Left forelimb (tissue), 1 donor: ENCODE data around the gene HIPK2.

Experiments used
- DNase-seq: peaks from one replicate; pipeline ENCODE4 v3.0.0-alpha.2; 2018; ENCODE audit warnings: low spot score

HIPK2 gene

DNA sequence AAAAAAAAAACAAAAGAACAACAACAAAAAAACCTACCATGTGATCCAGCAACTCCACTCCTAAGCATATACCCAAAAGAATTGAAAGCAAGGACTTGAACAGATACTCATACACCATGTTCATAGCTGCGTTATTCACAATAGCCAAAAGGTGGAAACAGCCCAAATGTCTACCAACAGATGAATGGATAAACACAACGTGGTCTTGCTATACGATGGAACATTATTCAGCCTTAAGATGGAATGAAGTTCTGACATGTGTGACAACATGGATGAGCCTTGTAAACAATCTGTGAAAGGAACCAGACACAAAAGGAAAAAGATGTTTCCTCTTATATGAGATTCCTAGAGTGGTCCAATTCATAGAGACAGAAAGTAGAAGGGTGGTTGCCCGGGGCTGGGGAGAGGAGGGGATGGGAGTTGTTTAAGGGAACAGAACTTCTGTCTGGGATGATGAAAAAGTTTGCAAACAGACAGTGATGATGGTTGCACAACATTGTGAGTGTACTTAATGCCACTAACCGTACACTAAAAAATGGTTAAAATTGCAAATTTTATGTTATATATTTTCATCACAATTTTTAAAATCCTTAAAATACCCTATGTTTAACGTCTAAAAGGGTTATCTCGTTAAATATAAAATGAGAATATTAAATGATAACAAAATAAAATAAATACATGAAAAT lies 242.7 kb downstream of the HIPK2 start:
- DNase-seq: no peak

DNA sequence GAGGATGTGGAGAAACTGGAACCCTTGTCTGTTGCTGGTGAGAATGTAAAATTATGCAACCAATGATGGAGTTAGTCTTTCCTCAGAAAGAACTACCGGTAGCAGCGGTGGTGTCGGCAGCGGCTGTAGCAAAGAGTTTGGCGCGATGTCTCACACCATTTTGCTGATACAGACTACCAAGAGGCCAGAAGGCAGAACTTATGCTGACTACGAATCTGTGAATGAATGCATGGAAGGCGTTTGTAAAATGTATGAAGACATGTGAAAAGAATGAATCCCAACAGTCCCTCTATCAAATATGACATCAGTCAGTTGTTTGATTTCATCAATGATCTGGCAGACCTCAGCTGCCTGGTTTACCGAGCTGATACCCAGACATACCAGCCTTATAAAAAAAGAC lies 243.7 kb downstream of the HIPK2 start:
- DNase-seq: no peak

DNA sequence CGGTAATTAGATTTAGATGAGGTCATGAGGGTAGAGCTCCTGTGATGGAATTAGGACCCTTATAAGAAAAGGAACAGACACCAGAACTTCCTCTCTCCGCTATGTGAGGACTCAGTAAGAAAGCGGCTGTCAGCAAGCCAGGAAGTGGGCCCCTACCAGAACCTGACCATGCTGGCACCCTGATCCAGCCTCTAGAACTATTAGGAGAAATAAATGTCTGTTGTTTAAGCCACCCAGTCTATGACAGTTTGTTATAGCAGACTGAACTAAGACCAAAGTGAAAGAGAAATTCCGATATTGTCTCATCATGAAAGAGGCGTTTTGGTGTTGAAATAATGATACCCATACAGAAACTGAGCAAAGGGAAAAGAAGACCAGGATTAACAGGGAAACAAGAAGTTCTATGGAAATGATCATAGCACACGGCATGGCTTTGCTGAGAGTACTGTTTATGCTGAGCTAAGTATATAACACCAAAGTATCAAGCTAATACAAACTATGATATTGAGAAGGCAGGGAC lies 245.1 kb downstream of the HIPK2 start:
- no peak for DNase-seq

DNA sequence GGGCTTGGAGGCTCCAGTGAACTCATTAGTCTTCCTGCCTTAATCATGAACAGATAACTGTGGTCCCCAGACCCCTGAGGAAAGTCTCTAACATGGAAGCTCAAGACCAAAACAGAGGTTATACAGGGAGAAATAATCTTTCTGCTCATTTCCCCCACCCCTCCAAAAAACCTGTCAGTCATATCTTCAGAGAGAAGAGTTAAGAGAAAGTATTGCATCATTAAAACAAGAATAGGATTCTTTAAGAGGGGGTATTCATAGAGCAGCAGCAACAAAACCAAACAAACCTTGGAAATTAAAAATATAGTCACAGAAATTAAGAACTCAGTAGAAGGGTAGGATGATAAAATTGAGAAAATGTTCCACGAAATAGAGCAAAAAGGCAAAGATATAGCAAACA lies 246.7 kb downstream of the HIPK2 start:
- no peak for DNase-seq

DNA sequence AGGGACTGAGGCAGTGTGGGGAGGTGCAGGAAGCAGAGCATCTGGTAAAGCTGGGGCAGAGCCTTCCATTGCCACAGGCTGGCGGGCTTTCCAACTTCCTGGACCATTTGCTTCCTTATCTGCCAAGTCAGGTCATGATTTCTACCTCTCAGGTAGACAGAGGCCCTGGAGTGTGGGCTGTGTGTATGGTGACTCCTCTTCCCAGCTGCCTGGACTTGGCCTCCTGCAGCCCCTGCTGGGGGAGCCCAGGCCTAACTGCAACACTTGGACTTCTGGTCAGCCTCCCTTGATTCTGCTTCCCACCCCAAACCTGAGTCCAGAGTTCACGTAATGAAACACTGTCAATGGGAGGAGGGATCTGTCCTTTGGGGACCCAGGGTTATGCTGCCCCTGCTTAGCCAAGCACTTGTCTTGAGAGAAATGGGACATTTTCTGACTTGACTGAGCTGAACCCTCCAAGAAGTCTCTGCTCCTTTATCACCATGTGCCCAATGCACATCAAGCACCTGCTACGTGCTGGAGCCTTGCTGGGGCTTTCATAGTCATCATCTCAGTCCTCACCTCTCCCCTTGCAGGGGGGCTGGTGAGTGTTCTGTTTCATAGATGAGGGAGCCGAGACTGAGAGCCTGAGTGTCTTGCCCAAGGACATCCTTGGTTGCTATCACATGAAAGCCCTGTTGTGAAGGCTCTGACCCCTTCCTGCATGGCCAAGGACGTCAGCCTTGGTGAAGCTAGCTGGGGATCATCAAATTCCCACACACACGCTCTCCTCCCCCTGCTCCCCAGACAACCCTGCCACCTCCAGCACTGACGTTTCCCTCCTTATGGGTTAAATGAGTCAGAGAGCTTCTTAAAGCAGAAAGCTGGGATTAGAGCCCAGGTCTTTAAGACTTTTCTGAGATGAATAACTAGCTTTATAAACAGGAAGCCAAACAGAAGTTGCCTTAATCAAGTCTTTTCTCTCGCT lies 250.9 kb downstream of the HIPK2 start:
- no peak for DNase-seq

DNA sequence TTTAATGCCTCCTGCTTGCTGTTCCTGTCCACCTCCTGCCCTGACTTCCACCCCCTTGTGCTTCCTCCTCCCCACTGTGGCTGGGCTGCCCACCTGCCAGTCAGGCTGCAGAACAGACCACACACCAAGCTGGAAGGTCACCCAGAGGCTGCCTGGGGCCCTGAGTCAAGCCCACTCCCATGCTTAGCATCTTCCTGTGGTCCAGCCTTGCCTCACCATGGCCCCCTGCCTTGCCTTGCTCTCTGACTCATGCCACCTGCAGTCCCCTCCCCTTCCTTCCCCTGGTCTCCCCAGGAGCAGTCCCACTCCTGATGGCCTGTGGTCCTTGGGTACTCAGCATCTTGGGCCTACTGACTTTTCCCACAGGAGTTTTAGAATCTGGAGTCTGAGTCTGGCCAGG lies 252.0 kb downstream of the HIPK2 start:
- DNase-seq: no peak

DNA sequence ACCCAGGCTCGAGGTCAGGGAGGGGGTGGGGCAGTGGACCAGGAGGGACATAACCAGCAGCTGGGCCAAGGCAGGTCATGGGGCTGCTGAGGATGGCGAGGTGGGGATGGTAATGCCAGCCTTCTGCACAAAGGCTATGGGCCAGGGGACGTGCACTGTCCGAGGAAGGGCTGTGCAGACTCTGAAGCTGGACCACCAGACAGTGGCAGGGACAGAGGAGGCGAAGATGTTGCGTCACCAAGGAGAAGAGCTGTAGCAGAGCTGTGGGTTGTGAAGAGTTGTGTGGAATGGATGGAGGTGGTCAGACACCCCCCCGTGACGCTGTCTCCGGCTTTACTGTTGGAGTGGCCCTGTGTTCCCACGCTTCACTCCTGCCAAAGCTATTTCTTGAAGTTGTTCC lies 252.6 kb downstream of the HIPK2 start:
- no peak for DNase-seq

DNA sequence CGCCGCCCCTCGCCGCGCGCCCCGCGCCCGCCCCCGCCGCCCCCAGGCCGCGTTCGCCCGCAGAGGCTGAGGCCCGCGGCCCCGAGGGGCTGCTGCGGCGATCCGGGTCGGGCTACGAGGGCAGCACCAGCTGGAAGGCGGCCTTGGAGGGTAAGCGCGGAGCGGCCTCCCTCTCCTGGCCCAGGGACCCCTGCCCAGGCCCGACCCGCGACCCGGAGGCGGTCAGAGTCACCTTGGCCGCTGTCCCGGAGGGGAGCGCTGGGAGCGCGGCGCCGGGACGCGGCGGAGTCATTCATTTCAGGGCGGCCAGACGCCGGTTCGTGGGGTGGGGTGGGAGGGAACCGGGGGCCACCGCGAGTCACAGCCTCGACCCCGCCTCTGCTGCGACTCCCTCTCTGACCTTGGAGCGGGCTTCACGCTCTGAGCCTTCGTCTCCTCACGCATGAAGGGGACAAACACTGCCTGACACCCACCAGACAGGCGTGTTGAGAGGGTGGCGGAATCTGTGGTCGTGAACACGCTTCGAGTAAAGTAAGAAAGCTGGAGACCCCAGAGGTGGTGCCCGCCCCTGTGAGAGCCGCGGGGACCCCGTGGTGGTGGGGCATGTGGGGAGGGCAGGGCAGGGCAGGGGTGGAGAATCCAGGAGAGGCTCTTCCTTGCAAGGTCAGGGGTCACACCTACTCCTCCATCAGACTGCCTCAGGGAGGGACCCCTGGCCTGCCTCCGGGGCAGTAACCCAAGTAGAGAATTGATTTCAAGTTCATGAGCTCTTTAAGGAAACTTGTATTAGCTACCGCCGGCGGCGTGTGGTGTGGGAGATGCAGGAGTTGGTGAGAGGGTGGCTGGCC lies 253.6 kb downstream of the HIPK2 start:
- no peak for DNase-seq

DNA sequence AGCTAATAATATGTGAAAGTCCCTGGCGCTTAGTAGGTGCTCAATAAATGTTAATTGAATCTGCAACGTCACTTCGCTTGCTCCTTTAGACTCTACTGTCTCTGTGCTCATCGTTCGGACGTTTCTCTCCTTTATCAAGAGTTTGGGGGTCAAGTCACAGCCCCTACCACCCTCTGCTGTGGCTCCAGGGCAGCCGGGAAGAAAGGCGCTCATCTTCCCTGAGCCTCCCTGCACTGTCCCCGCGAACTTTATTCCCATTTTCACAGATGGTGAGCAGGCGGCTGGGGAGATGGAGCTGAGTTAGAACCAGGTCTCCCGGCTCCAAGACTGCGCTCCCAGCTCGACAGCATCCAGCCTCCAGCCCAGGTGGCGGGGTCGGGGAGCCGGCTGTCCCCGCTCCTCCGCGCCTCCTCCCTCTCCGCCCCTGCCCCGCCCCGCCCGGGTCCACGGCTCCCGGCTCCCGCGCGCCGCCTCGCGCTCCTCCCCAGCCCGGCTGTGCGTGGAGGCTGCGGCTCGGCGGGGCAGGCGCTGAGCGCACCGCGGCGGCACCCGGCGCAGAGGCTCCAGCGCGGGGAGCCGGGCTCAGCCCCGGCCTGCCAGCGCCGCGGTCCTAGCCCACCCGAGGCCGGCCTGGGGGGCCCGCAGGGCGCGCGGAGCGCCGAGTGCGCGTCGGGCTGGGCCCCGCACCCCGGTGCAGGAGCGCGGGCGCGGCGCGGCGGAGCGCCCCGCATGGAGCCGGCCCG lies 254.4 kb downstream of the HIPK2 start, which contains the start of gene CLEC2L:
Gene CLEC2L, plus strand, starts transcription at position 487 of the 743 bp plus-strand sequence. Its CDS starts 243 bp downstream, at position 730.
- no peak for DNase-seq

DNA sequence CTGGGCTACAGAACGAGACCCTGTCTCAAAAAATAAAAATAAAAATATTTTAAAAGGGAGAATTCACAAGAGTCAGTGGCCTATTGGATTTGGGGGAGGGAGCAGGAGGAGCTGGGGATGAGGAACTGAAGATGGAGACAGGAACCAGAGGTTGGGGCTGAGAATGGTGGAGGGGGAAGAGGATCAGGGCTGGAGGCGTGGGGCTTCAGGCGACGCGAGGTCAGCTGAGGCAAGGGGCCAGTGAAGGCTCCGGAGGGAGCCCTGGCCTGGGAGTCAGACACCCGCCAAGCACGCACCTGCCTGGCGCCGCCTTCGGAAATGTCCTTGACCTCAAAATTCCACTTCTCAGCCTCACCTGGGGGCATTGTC lies 255.0 kb downstream of the HIPK2 start:
- no peak for DNase-seq

DNA sequence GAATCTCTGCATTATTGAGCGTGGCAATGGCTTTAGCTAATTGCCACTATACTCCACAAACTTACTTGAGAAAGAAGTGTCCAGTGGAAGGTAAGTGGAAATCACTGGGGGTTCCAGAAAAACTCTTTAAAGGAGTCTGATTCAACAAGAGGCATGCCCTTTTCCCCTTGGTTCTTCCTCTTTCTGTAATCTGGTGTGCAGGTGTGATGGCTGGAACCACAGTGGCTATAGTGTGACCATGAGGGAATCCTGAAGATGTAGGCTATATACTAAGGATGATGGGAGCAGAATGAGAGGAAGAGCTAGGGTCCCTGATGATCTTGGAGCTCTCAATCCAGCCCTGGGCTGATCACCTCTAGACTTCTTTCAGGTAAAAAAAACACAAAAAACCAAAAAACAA lies 256.4 kb downstream of the HIPK2 start:
- DNase-seq: no peak

DNA sequence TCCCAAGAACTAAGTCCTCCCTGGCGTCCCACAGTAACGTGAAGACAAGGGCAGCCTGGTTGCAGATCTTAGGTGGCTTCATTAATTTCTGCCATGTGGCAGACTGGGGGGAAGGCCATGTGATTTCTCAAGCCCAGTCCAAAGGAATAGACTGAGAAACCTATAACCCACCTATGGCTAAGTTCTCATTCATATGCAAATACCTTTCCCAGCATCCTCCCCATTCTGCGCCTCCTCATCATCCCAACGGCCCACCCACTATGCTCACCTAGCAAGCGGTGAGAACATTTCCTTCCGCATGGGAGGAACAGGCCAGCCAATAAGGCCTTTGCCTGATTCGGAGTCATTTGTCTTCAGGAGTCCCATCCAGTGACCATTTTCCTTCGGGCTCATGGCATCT lies 262.5 kb downstream of the HIPK2 start:
- DNase-seq: no peak
